Esophagus muscularis mucosa (tissue), 4 donors: ENCODE data around the gene GRK2. TPM values are rescaled to one million over a fixed set of nuclear protein-coding genes. Genes with fewer than 3 reads are reported as not detected.

Source experiments
- DNase-seq: peaks from one replicate; pipeline ENCODE4 v3.0.0-alpha.2; 2017; ENCODE audit errors: extremely low spot score
- H3K27ac ChIP-seq, 4 donors: fragments of 200-600 bp; sonication (generic); replicated peaks in 1 of 4; 1 replicate in 3 of 4; 2 replicates in 1 of 4; pipeline ENCODE4 v1.5.1; 2016 to 2019; ENCODE audit warnings: mild to moderate bottlenecking in 1 of 4
- H3K27me3 ChIP-seq, 4 donors: fragments of 200-600 bp; sonication (generic); one replicate each; pipeline versions ENCODE4 v1.5.1 to v1.6.0; 2016 to 2019
- H3K36me3 ChIP-seq, 4 donors: fragments of 200-600 bp; sonication (generic); one replicate each; pipeline ENCODE4 v1.5.1; 2016 to 2019
- H3K4me1 ChIP-seq, 4 donors: fragments of 200-600 bp; sonication (generic); one replicate each; pipeline ENCODE4 v1.5.1; 2016 to 2019
- H3K4me3 ChIP-seq, 4 donors: fragments of 200-600 bp; sonication (generic); 1 replicate in 2 of 4; 2 replicates in 2 of 4; pipeline ENCODE4 v1.5.1; 2016 to 2019; ENCODE audit warnings: mild to moderate bottlenecking in 4 of 4, moderate library complexity in 1 of 4
- H3K9me3 ChIP-seq, 4 donors: fragments of 200-600 bp; sonication (generic); 1 replicate in 3 of 4; 2 replicates in 1 of 4; pipeline ENCODE4 v1.5.1; 2016 to 2019
- EP300 ChIP-seq: sonication (generic); formaldehyde crosslinking; IDR thresholded peaks from one replicate; pipeline ENCODE4 v1.6.1; 2017; ENCODE audit warnings: antibody characterized with exemption
- POLR2A ChIP-seq: fragments of 450-650 bp; IDR thresholded peaks from one replicate; pipeline ENCODE4 v1.6.1; 2017; ENCODE audit warnings: antibody characterized with exemption, moderate library complexity, mild to moderate bottlenecking, low read depth
- POLR2AphosphoS5 ChIP-seq, 2 donors: sonication (generic); formaldehyde crosslinking; IDR thresholded peaks; one replicate each; pipeline ENCODE4 v1.6.1; 2017; ENCODE audit warnings: antibody characterized with exemption in 2 of 2
- WGBS: methylation state at CpG from one replicate; pipeline ENCODE4 v1.1.5; 2018; 5-methylcytosine and 5-hydroxymethylcytosine counted together
- intact Hi-C: fragments of 100-400 bp; cut with DNase I; formaldehyde crosslinking; loops from one replicate; pipeline ENCODE4 v1.15.1; 2023
- total RNA-seq, 4 donors: library from RNA; depleted of rRNA; stranded (reverse); fragments of >200 nt; gene quantifications; one replicate each; pipeline versions ENCODE4 v1.1.0 to v1.2.1, GENCODE V29; 2016
- TF ChIP-seq, protein P1 (sequence below), 3 experiments: fragments of 200-600 bp in 2 of 3; fragments of 450-650 bp in 1 of 3; sonication (generic) in 2 of 3; IDR thresholded peaks; one replicate each; pipeline ENCODE4 v1.5.1; 2017 to 2019; ENCODE audit warnings: antibody characterized with exemption in 3 of 3, mild to moderate bottlenecking in 2 of 3, moderate library complexity in 1 of 3

The GRK2 gene
- total RNA-seq, 4 donors from 2014 or later: 46.9 to 68.8 (median 59.5) TPM

- intact Hi-C loops: no loop called here
- H3K27me3 ChIP-seq: no peaks in the 10 kb centered on the region
- H3K4me1 ChIP-seq: peaks cover 24 to 42% (median 39%) of the 10 kb centered on the region in 4 donors
- peak overlapping the region; percentile 79 to 97 (median 88) for H3K4me3 ChIP-seq
- no peaks in the 10 kb centered on the region for H3K9me3 ChIP-seq
- TF ChIP-seq, protein P1, sequence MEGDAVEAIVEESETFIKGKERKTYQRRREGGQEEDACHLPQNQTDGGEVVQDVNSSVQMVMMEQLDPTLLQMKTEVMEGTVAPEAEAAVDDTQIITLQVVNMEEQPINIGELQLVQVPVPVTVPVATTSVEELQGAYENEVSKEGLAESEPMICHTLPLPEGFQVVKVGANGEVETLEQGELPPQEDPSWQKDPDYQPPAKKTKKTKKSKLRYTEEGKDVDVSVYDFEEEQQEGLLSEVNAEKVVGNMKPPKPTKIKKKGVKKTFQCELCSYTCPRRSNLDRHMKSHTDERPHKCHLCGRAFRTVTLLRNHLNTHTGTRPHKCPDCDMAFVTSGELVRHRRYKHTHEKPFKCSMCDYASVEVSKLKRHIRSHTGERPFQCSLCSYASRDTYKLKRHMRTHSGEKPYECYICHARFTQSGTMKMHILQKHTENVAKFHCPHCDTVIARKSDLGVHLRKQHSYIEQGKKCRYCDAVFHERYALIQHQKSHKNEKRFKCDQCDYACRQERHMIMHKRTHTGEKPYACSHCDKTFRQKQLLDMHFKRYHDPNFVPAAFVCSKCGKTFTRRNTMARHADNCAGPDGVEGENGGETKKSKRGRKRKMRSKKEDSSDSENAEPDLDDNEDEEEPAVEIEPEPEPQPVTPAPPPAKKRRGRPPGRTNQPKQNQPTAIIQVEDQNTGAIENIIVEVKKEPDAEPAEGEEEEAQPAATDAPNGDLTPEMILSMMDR (IDR thresholded peaks at IDR 0.05): no peak
- TF ChIP-seq POLR2AphosphoS5 (IDR thresholded peaks at IDR 0.05) (no peak), EP300 (no peak), POLR2A (no peak)
- H3K36me3 ChIP-seq: peaks cover 28 to 51% (median 40%) of the 10 kb centered on the region in 4 donors
- DNase-seq: no peak
- H3K27ac ChIP-seq: peak overlapping the region; percentile 74 to 82 (median 76)
- WGBS: no CpG with 5 or more reads among the region's 23 CpGs
These were observed 36.4 kb downstream of the GRK2 start for GRCh38 chr11:67302571-67303131.

DNA sequence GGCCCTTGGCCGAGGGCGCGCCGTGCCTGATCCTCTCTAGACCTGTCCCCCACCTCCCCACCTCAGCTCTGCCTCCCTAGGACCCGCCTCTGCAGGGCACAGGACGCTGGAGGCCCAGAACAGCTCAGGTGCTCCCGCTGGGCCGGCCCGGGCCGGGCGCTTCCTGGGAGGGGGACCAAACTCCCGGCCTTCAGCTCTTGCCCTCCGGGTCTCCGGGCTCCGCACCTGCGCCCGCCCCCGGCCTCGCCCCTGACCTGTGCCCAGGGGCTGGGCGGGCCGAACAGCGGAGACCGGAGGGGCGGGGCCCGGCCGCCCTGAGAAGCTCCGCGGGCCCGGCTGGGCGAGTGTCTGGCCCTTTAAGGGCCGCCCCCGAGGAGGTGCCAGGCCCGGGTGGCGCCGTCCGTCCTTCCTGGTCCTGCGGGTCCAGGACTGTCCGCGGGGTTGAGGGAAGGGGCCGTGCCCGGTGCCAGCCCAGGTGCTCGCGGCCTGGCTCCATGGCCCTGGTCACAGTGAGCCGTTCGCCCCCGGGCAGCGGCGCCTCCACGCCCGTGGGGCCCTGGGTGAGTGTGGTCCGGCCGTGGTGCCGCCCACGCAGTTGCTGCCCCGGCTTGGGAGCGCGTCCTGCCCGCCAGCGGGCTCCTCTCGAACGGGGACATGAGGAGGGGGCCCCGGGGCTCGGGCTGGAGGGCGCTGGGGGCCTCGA, 37.0 kb downstream of the GRK2 start, which contains the start of gene SSH3:
TSS of gene SSH3 (plus strand) at position 399 of the 703 bp plus-strand sequence. CDS start at position 495, 96 bp downstream.
- Histone ChIP-seq H3K4me3 (peak within 1 kb of the TSS; percentile 79 to 97 (median 88)), H3K9me3 (no peaks in the 10 kb centered on the region), H3K4me1 (peaks cover 24 to 42% (median 39%) of the 10 kb centered on the region in 4 donors), H3K36me3 (peaks cover 28 to 53% (median 45%) of the 10 kb centered on the region in 4 donors), H3K27me3 (no peaks in the 10 kb centered on the region), H3K27ac (peak within 1 kb of the TSS; percentile 74 to 82 (median 76))
- WGBS: 0% methylated on average over 4 of the region's 65 CpGs
- DNase-seq: no peak
- TF ChIP-seq EP300: no peak
- peak; percentile 3 for TF ChIP-seq POLR2A
- TF ChIP-seq, protein P1 (IDR thresholded peaks at IDR 0.05): no peak
- peak; percentile 16 to 69 for TF ChIP-seq POLR2AphosphoS5 (IDR thresholded peaks at IDR 0.05)
- intact Hi-C loops: no loop called here

- peaks cover 24 to 42% (median 39%) of the 10 kb centered on the region in 4 donors for H3K4me1 ChIP-seq
- peaks cover 28 to 54% (median 46%) of the 10 kb centered on the region in 4 donors for H3K36me3 ChIP-seq
- H3K9me3 ChIP-seq: no peaks in the 10 kb centered on the region
- H3K4me3 ChIP-seq: peak overlapping the region; percentile 79 to 97 (median 88)
- intact Hi-C loops: no loop called here
- H3K27me3 ChIP-seq: no peaks in the 10 kb centered on the region
- no peak for DNase-seq
- peak overlapping the region; percentile 74 to 82 (median 76) for H3K27ac ChIP-seq
- 9% methylated on average over 20 of the region's 43 CpGs for WGBS
- TF ChIP-seq POLR2AphosphoS5 (IDR thresholded peaks at IDR 0.05): no peak
- no peak for TF ChIP-seq POLR2A
- TF ChIP-seq, protein P1 (IDR thresholded peaks at IDR 0.05): no peak
These were observed 37.6 kb downstream of the GRK2 start for GRCh38 chr11:67303835-67304411.

- Histone ChIP-seq H3K27me3 (no peaks in the 10 kb centered on the region), H3K4me3 (peak overlapping the region; percentile 79 to 97 (median 88)), H3K36me3 (peaks cover 21 to 54% (median 46%) of the 10 kb centered on the region in 4 donors), H3K9me3 (no peaks in the 10 kb centered on the region), H3K27ac (peak overlapping the region; percentile 74 to 82 (median 76)), H3K4me1 (peaks cover 24 to 42% (median 39%) of the 10 kb centered on the region in 4 donors)
- TF ChIP-seq, protein P1 (IDR thresholded peaks at IDR 0.05): no peak
- TF ChIP-seq POLR2AphosphoS5 (IDR thresholded peaks at IDR 0.05) (no peak), POLR2A (no peak), EP300 (no peak)
- intact Hi-C loops: no loop called here
- WGBS: 86% methylated on average over 12 of the region's 14 CpGs
- no peak for DNase-seq
These were observed 38.3 kb downstream of the GRK2 start for GRCh38 chr11:67304511-67305113.
